Gastrocnemius medialis (tissue), 4 donors: ENCODE results near the gene MED12L.

Experiments
- POLR2A ChIP-seq, 2 donors: fragments of 450-650 bp; IDR thresholded peaks; one replicate each; pipeline ENCODE4 v1.6.1; 2017; ENCODE audit warnings: antibody characterized with exemption in 2 of 2, mild to moderate bottlenecking in 2 of 2, moderate library complexity in 2 of 2
- TF ChIP-seq, protein P1 (sequence below), 5 experiments: fragments of 450-650 bp in 3 of 5; fragments of 200-600 bp in 2 of 5; sonication (generic) in 2 of 5; IDR thresholded peaks in 4 of 5; conservative IDR thresholded peaks in 1 of 5; 1 replicate in 4 of 5; 2 replicates in 1 of 5; pipeline ENCODE4 v1.5.1; 2016 to 2019; ENCODE audit warnings: antibody characterized with exemption in 5 of 5, mild to moderate bottlenecking in 3 of 5, moderate library complexity in 3 of 5

- TF ChIP-seq, protein P1, sequence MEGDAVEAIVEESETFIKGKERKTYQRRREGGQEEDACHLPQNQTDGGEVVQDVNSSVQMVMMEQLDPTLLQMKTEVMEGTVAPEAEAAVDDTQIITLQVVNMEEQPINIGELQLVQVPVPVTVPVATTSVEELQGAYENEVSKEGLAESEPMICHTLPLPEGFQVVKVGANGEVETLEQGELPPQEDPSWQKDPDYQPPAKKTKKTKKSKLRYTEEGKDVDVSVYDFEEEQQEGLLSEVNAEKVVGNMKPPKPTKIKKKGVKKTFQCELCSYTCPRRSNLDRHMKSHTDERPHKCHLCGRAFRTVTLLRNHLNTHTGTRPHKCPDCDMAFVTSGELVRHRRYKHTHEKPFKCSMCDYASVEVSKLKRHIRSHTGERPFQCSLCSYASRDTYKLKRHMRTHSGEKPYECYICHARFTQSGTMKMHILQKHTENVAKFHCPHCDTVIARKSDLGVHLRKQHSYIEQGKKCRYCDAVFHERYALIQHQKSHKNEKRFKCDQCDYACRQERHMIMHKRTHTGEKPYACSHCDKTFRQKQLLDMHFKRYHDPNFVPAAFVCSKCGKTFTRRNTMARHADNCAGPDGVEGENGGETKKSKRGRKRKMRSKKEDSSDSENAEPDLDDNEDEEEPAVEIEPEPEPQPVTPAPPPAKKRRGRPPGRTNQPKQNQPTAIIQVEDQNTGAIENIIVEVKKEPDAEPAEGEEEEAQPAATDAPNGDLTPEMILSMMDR (IDR thresholded peaks at IDR 0.05 in 4 of 5, conservative IDR thresholded peaks at IDR 0.05 in 1 of 5), result no peak
- no peak for TF ChIP-seq POLR2A (IDR thresholded peaks at IDR 0.05)
Observed at GRCh38 chr3:151432616-151433372, 347.3 kb downstream of the MED12L start.
